ENCODE data around the gene SHISA2.

The SHISA2 gene

GRCh38 chr13:26007261-26008125 lies 44.3 kb downstream of the SHISA2 start:
- H3K36me3 ChIP-seq (ENCODE audit: control insufficient read depth in 2 of 2, insufficient read depth in 2 of 2, low read length in 2 of 2) = no peaks in the 10 kb centered on the region
- H3K27ac ChIP-seq (ENCODE audit: low read length) = no peak overlapping the region
- H3K9me3 ChIP-seq (ENCODE audit: control insufficient read depth in 2 of 2, low read length in 2 of 2) = no peaks in the 10 kb centered on the region
- H3K4me3 ChIP-seq (ENCODE audit: low read length in 2 of 2) = no peak overlapping the region
- H3K9ac ChIP-seq (ENCODE audit: low read length in 2 of 2) = no peak overlapping the region
- peaks cover 3% of the 10 kb centered on the region for H3K4me1 ChIP-seq (ENCODE audit: control insufficient read depth, insufficient read depth, low read length)
- peaks cover 0 to 3% of the 10 kb centered on the region in 2 donors for H3K27me3 ChIP-seq (ENCODE audit: control insufficient read depth in 1 of 2, insufficient read depth in 2 of 2, low read length in 2 of 2)
